K562 (cell line): Measurements from ENCODE around the gene OCIAD1. TPM values are rescaled to one million over a fixed set of nuclear protein-coding genes. Genes with fewer than 3 reads are reported as not detected.

ENCODE experiments used
- ATAC-seq: fragments of 200-7000 bp; cut with Tn5 transposase; 3 replicates; pipeline ENCODE4 v1.9.1; 2020; ENCODE audit warnings: moderate library complexity
- BruUV-seq: library from RNA; stranded (reverse); fragments of 400-500 nt; replicated peaks from 2 replicates; lab custom pipeline; 2021; lab: Mats Ljungman, UMichigan
- CTCF ChIA-PET: fragments of 300-600 bp; formaldehyde crosslinking; extraction: SDS; loops from one replicate; lab custom pipeline; 2021; ENCODE audit warnings: low intra/inter-chr PET ratio; lab: Yijun Ruan, JAX
- POLR2A ChIA-PET: fragments of 300-600, 350-650 bp; sonication (Branson Sonifier 250); formaldehyde crosslinking; extraction: SDS; loops from one replicate; lab custom pipeline; 2021; ENCODE audit warnings: antibody characterized with exemption, inconsistent platforms; lab: Yijun Ruan, JAX
- DNase-seq, 4 experiments: peaks; one replicate each; pipeline versions ENCODE4 v3.0.0 to v3.0.0-alpha.2; 2011 to 2018; ENCODE audit warnings: low spot score in 3 of 4, mixed read lengths in 3 of 4; ENCODE audit errors: extremely low read depth in 1 of 4
- FAIRE-seq: peaks from 2 replicates; lab custom pipeline; 2011; peaks lifted over from hg19 to GRCh38; lab: Jason Lieb, UNC
- H2AFZ ChIP-seq: 2 replicates; pipeline ENCODE4 v1.6.0; 2011; ENCODE audit warnings: low read depth, low read length, control low read depth, inconsistent platforms
- H3K27ac ChIP-seq: fragments of 200-600 bp; 3 replicates; pipeline ENCODE4 v1.8.0; 2011; ENCODE audit warnings: low read depth, mild to moderate bottlenecking, control low read depth, inconsistent platforms, low read length, moderate library complexity, mixed read lengths; ENCODE audit errors: extremely low read depth
- H3K27me3 ChIP-seq, 2 experiments: fragments of 300-600 bp in 1 of 2; 2 replicates in 1 of 2; 3 replicates in 1 of 2; pipeline versions ENCODE4 v1.6.0 to v1.8.0; 2011; ENCODE audit warnings: inconsistent platforms in 2 of 2, low read length in 2 of 2, mild to moderate bottlenecking in 1 of 2, mixed read lengths in 1 of 2, moderate library complexity in 1 of 2; ENCODE audit not compliant: control insufficient read depth in 2 of 2, insufficient read depth in 2 of 2
- H3K36me3 ChIP-seq: fragments of 300-600 bp; 3 replicates; pipeline ENCODE4 v1.8.0; 2011; ENCODE audit warnings: mild to moderate bottlenecking, low read length, inconsistent platforms; ENCODE audit not compliant: control insufficient read depth, insufficient read depth
- H3K4me1 ChIP-seq, 2 experiments: fragments of 200-600 bp in 1 of 2; replicated peaks in 1 of 2; 2 replicates in 1 of 2; 3 replicates in 1 of 2; pipeline versions ENCODE4 v1.5.1 to v1.8.0; 2011; ENCODE audit warnings: inconsistent platforms in 2 of 2, low read length in 2 of 2, mild to moderate bottlenecking in 1 of 2, mixed read lengths in 1 of 2, moderate library complexity in 1 of 2; ENCODE audit not compliant: control insufficient read depth in 2 of 2, insufficient read depth in 2 of 2
- H3K4me2 ChIP-seq: 2 replicates; pipeline ENCODE4 v1.6.1; 2011; ENCODE audit warnings: low read length, control low read depth, inconsistent platforms, mixed read lengths; ENCODE audit not compliant: insufficient read depth
- H3K4me3 ChIP-seq: fragments of 200-600 bp; sonication (generic), shearing (Covaris generic); 2 replicates; pipeline ENCODE4 v1.5.1; 2016; ENCODE audit warnings: control low read depth, inconsistent platforms
- H3K79me2 ChIP-seq: fragments of 200-600 bp; 3 replicates; pipeline ENCODE4 v1.8.0; 2011; ENCODE audit warnings: low read length, inconsistent platforms; ENCODE audit not compliant: control insufficient read depth, insufficient read depth
- H3K9ac ChIP-seq, 2 experiments: 2 replicates each; pipeline versions ENCODE4 v1.6.0 to v1.6.1; 2011; ENCODE audit warnings: low read depth in 2 of 2, low read length in 2 of 2, control low read depth in 1 of 2, inconsistent platforms in 1 of 2, mild to moderate bottlenecking in 1 of 2, mixed read lengths in 1 of 2; ENCODE audit not compliant: insufficient read depth in 1 of 2
- H3K9me1 ChIP-seq: one replicate; pipeline ENCODE4 v1.6.0; 2011; ENCODE audit warnings: inconsistent platforms, mild to moderate bottlenecking, low read length, moderate library complexity; ENCODE audit not compliant: control insufficient read depth, insufficient read depth
- H3K9me3 ChIP-seq: replicated peaks from 2 replicates; pipeline ENCODE4 v1.5.1; 2011; ENCODE audit warnings: low read depth, low read length, inconsistent platforms; ENCODE audit not compliant: control insufficient read depth, insufficient read depth
- H4K20me1 ChIP-seq: replicated peaks from 2 replicates; pipeline ENCODE4 v1.6.1; 2011; ENCODE audit warnings: low read length, inconsistent platforms, mixed read lengths; ENCODE audit not compliant: control insufficient read depth, insufficient read depth
- BACH1 ChIP-seq: fragments of 200-800 bp; sonication (Bioruptor generic); IDR thresholded peaks from 2 replicates; pipeline ENCODE4 v1.6.1; 2016; ENCODE audit warnings: missing genetic modification characterization, missing compliant biosample characterization
- C11orf30 ChIP-seq: fragments of 450-650 bp; IDR thresholded peaks from 2 replicates; pipeline ENCODE4 v1.6.1; 2016; ENCODE audit warnings: low read depth, mild to moderate bottlenecking
- JUND ChIP-seq, 2 experiments: IDR thresholded peaks; 2 replicates in 1 of 2; 3 replicates in 1 of 2; pipeline ENCODE4 v1.6.1; 2011; ENCODE audit warnings: borderline replicate concordance in 2 of 2, low read depth in 2 of 2, low read length in 2 of 2, improper control_type of control experiment in 1 of 2, missing biosample characterization in 1 of 2, missing genetic modification characterization in 1 of 2, missing genetic modification reagents in 1 of 2
- MTA3 ChIP-seq: fragments of 450-650 bp; formaldehyde crosslinking; IDR thresholded peaks from 2 replicates; pipeline ENCODE4 v1.6.1; 2017; ENCODE audit warnings: mild to moderate bottlenecking, borderline replicate concordance
- NFRKB ChIP-seq: fragments of 450-650 bp; IDR thresholded peaks from 2 replicates; pipeline ENCODE4 v1.6.1; 2016; ENCODE audit warnings: low read depth
- RBFOX2 ChIP-seq: fragments of 200-400 bp; formaldehyde crosslinking; IDR thresholded peaks from 2 replicates; pipeline ENCODE4 v1.6.1; 2017; ENCODE audit warnings: low read depth, mild to moderate bottlenecking, low read length, moderate library complexity
- RBM14 ChIP-seq: fragments of 200-400 bp; formaldehyde crosslinking; IDR thresholded peaks from 2 replicates; pipeline ENCODE4 v1.6.1; 2018; ENCODE audit warnings: low read depth, mild to moderate bottlenecking, low read length, moderate library complexity, borderline replicate concordance; ENCODE audit not compliant: insufficient read depth
- ZNF589 ChIP-seq: fragments of 200-800 bp; sonication (Bioruptor generic); IDR thresholded peaks from 2 replicates; pipeline ENCODE4 v1.6.1; 2016; ENCODE audit warnings: low read depth, missing genetic modification characterization, missing compliant biosample characterization
- WGBS: fragments of 100-300 bp; shearing (Covaris generic); methylation state at CpG from one replicate; pipeline ENCODE4 v1.1.6; 2016; ENCODE audit warnings: low coverage, mixed read lengths; ENCODE audit not compliant: insufficient coverage; ENCODE audit errors: missing lambda C conversion rate; 5-methylcytosine and 5-hydroxymethylcytosine counted together
- in situ Hi-C: fragments of 300-500 bp; cut with MboI; formaldehyde crosslinking; loops from 4 replicates; pipeline ENCODE4 v1.15.0; 2018; ENCODE audit warnings: inconsistent platforms, mixed read lengths
- intact Hi-C: fragments of 100-400 bp; cut with micrococcal nuclease; formaldehyde crosslinking; loops from 2 replicates; pipeline ENCODE4 v1.14.2; 2022
- polyA plus RNA-seq, 8 experiments: library from polyadenylated mRNA; depleted of rRNA in 4 of 8; stranded (reverse) in 5 of 8; unstranded in 3 of 8; fragments of >200 nt; fragmentation: Nextera tagmentation in 2 of 8; fragmentation: Illumina TruSeq in 1 of 8; extraction: Ambion mirVana in 2 of 8; extraction: Trizol in 1 of 8; gene quantifications; 2 replicates each; pipeline versions ENCODE4 v1.2.1 to v1.2.3, GENCODE V29; 2011 to 2014; ENCODE audit warnings: inconsistent platforms in 1 of 8, missing spikeins in 1 of 8
- total RNA-seq, 7 experiments: library from RNA; depleted of rRNA in 6 of 7; stranded (reverse); fragments of >200 nt in 6 of 7; fragmentation: Illumina TruSeq in 2 of 7; extraction: Trizol in 2 of 7; gene quantifications; 2 replicates each; pipeline versions ENCODE4 v1.2.1 to v1.2.3, GENCODE V29; 2011 to 2021; ENCODE audit warnings: low replicate concordance in 1 of 7
- TF ChIP-seq, protein P1 (sequence below): fragments of 250-450 bp; sonication (Bioruptor Pico); IDR thresholded peaks from 2 replicates; pipeline ENCODE4 v1.8.0; 2022; ENCODE audit warnings: inconsistent platforms, mild to moderate bottlenecking, moderate library complexity, borderline replicate concordance

The OCIAD1 gene
- total and polyA plus RNA-seq, 9 of the 15 experiments (the other 6 are each of a cell fraction or from before 2014, with no cell fraction given), result 99.0 to 358 (median 196) TPM

DNA sequence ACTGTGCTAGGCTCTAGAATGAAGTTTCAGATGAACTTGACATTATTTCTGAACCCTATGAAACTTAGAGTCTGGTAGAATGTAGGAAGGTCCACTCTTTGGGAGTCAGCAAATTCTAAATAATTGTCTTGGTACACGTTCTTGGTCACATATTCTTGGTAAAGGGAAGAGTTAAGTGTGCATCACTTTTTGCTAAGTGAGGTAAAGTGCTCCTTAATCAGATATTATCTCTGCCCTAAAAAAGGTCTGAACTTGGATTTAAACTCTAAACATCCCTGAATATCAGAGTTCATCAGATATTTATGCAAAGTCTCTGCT, 68.5 kb downstream of the OCIAD1 start:
- Histone ChIP-seq H3K9me1 (no peaks in the 10 kb centered on the region), H3K79me2 (no peaks in the 10 kb centered on the region), H3K27ac (peak overlapping the region; percentile 65), H3K36me3 (no peaks in the 10 kb centered on the region), H3K9ac (peak overlapping the region in 1 of 2 experiments; percentile 61; a peak in 2 of 4 replicates), H3K4me2 (peak overlapping the region; percentile 67), H3K4me1 (peaks cover 0 to 17% of the 10 kb centered on the region in 2 experiments; a peak in 3 of 5 replicates), H3K9me3 (no peaks in the 10 kb centered on the region), H3K27me3 (no peaks in the 10 kb centered on the region), H4K20me1 (no peaks in the 10 kb centered on the region), H3K4me3 (0 out of 2 replicates have a peak overlapping the region, but pooled peaks have one; percentile 4), H2AFZ (peak overlapping the region; percentile 91)
- FAIRE-seq, result no peak
- CTCF ChIA-PET, result no interaction called here
- in situ Hi-C loops (no loop called here), intact Hi-C loops (loop anchor here (5.0 kb wide), 2 partner anchors 67 to 117 kb away; partner anchors contain the start of genes FRYL and OCIAD1)
- WGBS, result 0% methylated on average over 1 of the region's 1 CpG
- peak; percentile 26 for ATAC-seq
- POLR2A ChIA-PET, result interaction anchor here (0.7 kb wide), 1 partner anchor 15 kb away, joined by 3 read pairs; no protein-coding TSS in a partner anchor
- no TSS peak for BruUV-seq
- TF ChIP-seq NFRKB (0 out of 2 replicates have a peak, but pooled peaks have one; percentile 44), BACH1 (peak; percentile 57; the same call in 1 of the 2 replicates), RBM14 (no peak), C11orf30 (peak; percentile 70; the same call in 1 of the 2 replicates), MTA3 (0 out of 2 replicates have a peak, but pooled peaks have one; percentile 26), RBFOX2 (0 out of 2 replicates have a peak, but pooled peaks have one; percentile 6), ZNF589 (CRISPR knock-in tag) (0 out of 2 replicates have a peak, but pooled peaks have one; percentile 54), JUND (IDR thresholded peaks at IDR 0.05; ENCODE audit: borderline replicate concordance, low read depth, low read length) (no peak), JUND (tag; IDR thresholded peaks at IDR 0.05; ENCODE audit: borderline replicate concordance, low read depth, low read length) (0 out of 3 replicates have a peak, but pooled peaks have one; percentile 5)
- TF ChIP-seq, protein P1, sequence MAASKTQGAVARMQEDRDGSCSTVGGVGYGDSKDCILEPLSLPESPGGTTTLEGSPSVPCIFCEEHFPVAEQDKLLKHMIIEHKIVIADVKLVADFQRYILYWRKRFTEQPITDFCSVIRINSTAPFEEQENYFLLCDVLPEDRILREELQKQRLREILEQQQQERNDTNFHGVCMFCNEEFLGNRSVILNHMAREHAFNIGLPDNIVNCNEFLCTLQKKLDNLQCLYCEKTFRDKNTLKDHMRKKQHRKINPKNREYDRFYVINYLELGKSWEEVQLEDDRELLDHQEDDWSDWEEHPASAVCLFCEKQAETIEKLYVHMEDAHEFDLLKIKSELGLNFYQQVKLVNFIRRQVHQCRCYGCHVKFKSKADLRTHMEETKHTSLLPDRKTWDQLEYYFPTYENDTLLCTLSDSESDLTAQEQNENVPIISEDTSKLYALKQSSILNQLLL, result no peak
- DNase-seq, result no peak
